Measurements from ENCODE around the gene NTM.
A peak's percentile ranks its signal among the peaks of the same experiment; 100 is the strongest.

The NTM gene

GRCh38 chr11:132131047-132131446, 760.6 kb downstream of the NTM start:
- no peak for DNase-seq

- no peak for DNase-seq
These were observed 761.5 kb downstream of the NTM start for GRCh38 chr11:132131961-132132360.

GRCh38 chr11:132134322-132134721, 763.9 kb downstream of the NTM start:
- no peak for DNase-seq

- DNase-seq: no peak
These were observed 767.0 kb downstream of the NTM start for GRCh38 chr11:132137289-132137980.

- no peak for DNase-seq
These were observed 767.5 kb downstream of the NTM start for GRCh38 chr11:132137981-132138313.

GRCh38 chr11:132139181-132139580, 768.8 kb downstream of the NTM start:
- DNase-seq: no peak

GRCh38 chr11:132140056-132140455, 769.6 kb downstream of the NTM start:
- DNase-seq: no peak

GRCh38 chr11:132142121-132142520, 771.7 kb downstream of the NTM start:
- no peak for DNase-seq

GRCh38 chr11:132142554-132142953, 772.1 kb downstream of the NTM start:
- DNase-seq: no peak

GRCh38 chr11:132147464-132147863, 777.0 kb downstream of the NTM start:
- DNase-seq: no peak

GRCh38 chr11:132154781-132155180, 784.4 kb downstream of the NTM start:
- no peak for DNase-seq

- DNase-seq: peak in 1 of 2 experiments; percentile 11
These were observed 787.7 kb downstream of the NTM start for GRCh38 chr11:132158091-132158490.

- DNase-seq: no peak
These were observed 788.3 kb downstream of the NTM start for GRCh38 chr11:132158696-132159095.

GRCh38 chr11:132161403-132162078, 791.1 kb downstream of the NTM start:
- DNase-seq: no peak

- no peak for DNase-seq
These were observed 798.0 kb downstream of the NTM start for GRCh38 chr11:132168344-132168981.

- no peak for DNase-seq
These were observed 800.6 kb downstream of the NTM start for GRCh38 chr11:132171031-132171430.

GRCh38 chr11:132174362-132175255, 804.2 kb downstream of the NTM start:
- DNase-seq: no peak

GRCh38 chr11:132177106-132177505, 806.7 kb downstream of the NTM start:
- peak in 1 of 2 experiments; percentile 5 for DNase-seq

- DNase-seq: no peak
These were observed 813.7 kb downstream of the NTM start for GRCh38 chr11:132184079-132184478.

GRCh38 chr11:132185726-132186592, 815.5 kb downstream of the NTM start:
- no peak for DNase-seq

GRCh38 chr11:132186699-132187098, 816.3 kb downstream of the NTM start:
- no peak for DNase-seq

GRCh38 chr11:132187386-132187785, 817.0 kb downstream of the NTM start:
- DNase-seq: no peak

All from AML-193 (cell line).